Peyer's patch (tissue), 4 donors: ENCODE results near the gene GFI1.

ENCODE experiments used
- CTCF ChIP-seq, 6 experiments: fragments of 450-650 bp in 4 of 6; fragments of 200-600 bp in 2 of 6; sonication (generic) in 1 of 6; IDR thresholded peaks; one replicate each; pipeline ENCODE4 v1.5.1; 2017 to 2019; ENCODE audit warnings: antibody characterized with exemption in 6 of 6, mild to moderate bottlenecking in 3 of 6, moderate library complexity in 1 of 6
- POLR2A ChIP-seq, 2 donors: fragments of 450-650 bp; IDR thresholded peaks; one replicate each; pipeline ENCODE4 v1.5.1; 2017; ENCODE audit warnings: antibody characterized with exemption in 2 of 2, mild to moderate bottlenecking in 2 of 2, moderate library complexity in 2 of 2

- TF ChIP-seq CTCF (IDR thresholded peaks at IDR 0.05) (no peak), POLR2A (IDR thresholded peaks at IDR 0.05) (no peak)
Observed at GRCh38 chr1:92466683-92467352, 19.9 kb downstream of the GFI1 start.
